ENCODE measurements around the gene CBL. TPM values are rescaled to one million over a fixed set of nuclear protein-coding genes. Genes with fewer than 3 reads are reported as not detected.

The CBL gene
- total RNA-seq, 1 donor, result 9.0 TPM

DNA sequence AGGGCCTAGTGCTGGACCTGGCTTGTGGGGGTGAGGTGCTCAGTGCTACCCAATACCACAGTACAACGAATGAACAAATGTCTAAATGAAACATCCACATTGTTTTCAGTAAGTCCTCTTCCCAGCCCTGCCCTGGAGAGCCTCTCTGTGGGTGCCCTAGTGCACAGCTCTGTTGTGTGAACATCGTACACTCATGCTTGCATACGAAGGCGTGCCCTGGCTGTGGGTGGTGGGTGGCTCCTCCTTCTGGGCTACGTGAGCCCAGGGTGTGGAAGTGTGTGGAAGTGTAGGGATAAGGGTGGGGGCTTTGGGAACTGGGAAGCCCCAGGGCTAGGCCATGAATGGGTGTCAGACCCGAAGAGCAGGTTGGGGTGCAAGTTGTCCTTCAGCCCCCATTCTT lies 38.2 kb upstream of the CBL start:
- H3K27me3 ChIP-seq (ENCODE audit: insufficient read depth, low read length), result no peaks in the 10 kb centered on the region
- H3K4me3 ChIP-seq (ENCODE audit: insufficient read depth, low read length), result peak overlapping the region; percentile 89
- peaks cover 2% of the 10 kb centered on the region for H3K36me3 ChIP-seq (ENCODE audit: insufficient read depth, low read length)
- no peak overlapping the region for H3K4me2 ChIP-seq (ENCODE audit: insufficient read depth, low read length)
- H4K20me1 ChIP-seq (ENCODE audit: insufficient read depth, low read length), result no peaks in the 10 kb centered on the region
- peak; percentile 89 for DNase-seq (ENCODE audit: insufficient read length, low spot score, missing footprints)
- H3K4me1 ChIP-seq (ENCODE audit: insufficient read depth, low read length), result peaks cover 9% of the 10 kb centered on the region
- TF ChIP-seq, protein P1, sequence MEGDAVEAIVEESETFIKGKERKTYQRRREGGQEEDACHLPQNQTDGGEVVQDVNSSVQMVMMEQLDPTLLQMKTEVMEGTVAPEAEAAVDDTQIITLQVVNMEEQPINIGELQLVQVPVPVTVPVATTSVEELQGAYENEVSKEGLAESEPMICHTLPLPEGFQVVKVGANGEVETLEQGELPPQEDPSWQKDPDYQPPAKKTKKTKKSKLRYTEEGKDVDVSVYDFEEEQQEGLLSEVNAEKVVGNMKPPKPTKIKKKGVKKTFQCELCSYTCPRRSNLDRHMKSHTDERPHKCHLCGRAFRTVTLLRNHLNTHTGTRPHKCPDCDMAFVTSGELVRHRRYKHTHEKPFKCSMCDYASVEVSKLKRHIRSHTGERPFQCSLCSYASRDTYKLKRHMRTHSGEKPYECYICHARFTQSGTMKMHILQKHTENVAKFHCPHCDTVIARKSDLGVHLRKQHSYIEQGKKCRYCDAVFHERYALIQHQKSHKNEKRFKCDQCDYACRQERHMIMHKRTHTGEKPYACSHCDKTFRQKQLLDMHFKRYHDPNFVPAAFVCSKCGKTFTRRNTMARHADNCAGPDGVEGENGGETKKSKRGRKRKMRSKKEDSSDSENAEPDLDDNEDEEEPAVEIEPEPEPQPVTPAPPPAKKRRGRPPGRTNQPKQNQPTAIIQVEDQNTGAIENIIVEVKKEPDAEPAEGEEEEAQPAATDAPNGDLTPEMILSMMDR (IDR thresholded peaks at IDR 0.05; ENCODE audit: extremely low read depth, low read depth, low read length), result no peak
- peak overlapping the region; percentile 79 for H3K27ac ChIP-seq (ENCODE audit: low read depth, low read length)
- peak overlapping the region; percentile 47 for H2AFZ ChIP-seq (ENCODE audit: low read length)
- H3K79me2 ChIP-seq (ENCODE audit: insufficient read depth, low read length), result peaks cover 3% of the 10 kb centered on the region
- H3K9me3 ChIP-seq (ENCODE audit: low read depth, low read length), result no peaks in the 10 kb centered on the region

DNA sequence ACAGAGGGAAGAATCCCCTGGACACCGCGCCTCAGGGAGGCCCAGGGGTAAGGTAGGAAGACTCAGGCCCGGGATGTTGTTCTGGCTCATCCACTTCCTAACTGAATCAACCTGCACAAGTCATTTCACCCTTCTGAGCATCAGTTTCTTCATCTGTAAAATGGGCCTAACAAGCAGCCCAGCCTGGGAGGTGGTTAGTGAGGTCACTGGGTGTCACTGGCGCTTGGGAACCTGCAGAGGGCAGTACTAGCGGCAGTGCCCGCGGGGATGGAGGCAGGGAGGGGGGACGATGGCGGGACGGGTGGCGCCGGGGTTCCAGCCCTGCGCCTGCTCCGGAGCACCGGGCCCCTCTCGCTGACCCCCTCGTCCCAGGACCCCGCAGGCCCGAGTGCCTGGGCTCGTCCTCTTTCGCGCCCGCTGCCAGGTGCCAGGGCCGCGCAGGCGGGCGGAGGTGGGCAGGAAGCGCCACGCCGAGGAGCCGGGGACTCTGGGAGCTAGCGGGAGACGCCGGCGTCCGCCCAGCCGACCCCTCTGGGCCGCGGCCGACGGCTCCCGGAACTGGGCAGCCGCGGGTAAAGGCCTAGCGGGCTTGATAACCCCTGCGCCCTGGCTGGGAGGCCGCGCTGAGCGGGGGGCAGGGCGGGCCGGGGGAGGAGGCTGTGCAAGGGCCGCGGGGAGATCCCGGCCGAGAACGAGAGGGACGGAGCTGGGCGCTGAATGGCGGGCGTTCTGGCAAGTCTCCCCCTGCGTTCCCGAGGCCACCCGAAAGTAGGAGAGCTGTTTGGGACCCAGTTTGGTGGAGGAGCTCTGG lies 37.5 kb upstream of the CBL start, which contains the start of gene NLRX1:
TSS of gene NLRX1 (plus strand) at position 255 of the 811 bp plus-strand sequence. CDS start 2,679 bp downstream, outside the sequence.
- DNase-seq (ENCODE audit: insufficient read length, low spot score, missing footprints), result peak; percentile 99
- Histone ChIP-seq H3K4me2 (ENCODE audit: insufficient read depth, low read length) (peak within 1 kb of the TSS; percentile 94), H3K27ac (ENCODE audit: low read depth, low read length) (peak within 1 kb of the TSS; percentile 79), H3K9me3 (ENCODE audit: low read depth, low read length) (no peaks in the 10 kb centered on the region), H3K4me1 (ENCODE audit: insufficient read depth, low read length) (peaks cover 9% of the 10 kb centered on the region), H3K4me3 (ENCODE audit: insufficient read depth, low read length) (peak within 1 kb of the TSS; percentile 89), H2AFZ (ENCODE audit: low read length) (peak within 1 kb of the TSS; percentile 98), H4K20me1 (ENCODE audit: insufficient read depth, low read length) (no peaks in the 10 kb centered on the region), H3K79me2 (ENCODE audit: insufficient read depth, low read length) (peaks cover 3% of the 10 kb centered on the region), H3K27me3 (ENCODE audit: insufficient read depth, low read length) (no peaks in the 10 kb centered on the region), H3K36me3 (ENCODE audit: insufficient read depth, low read length) (peaks cover 2% of the 10 kb centered on the region)
- TF ChIP-seq, protein P1 (IDR thresholded peaks at IDR 0.05; ENCODE audit: extremely low read depth, low read depth, low read length), result peak; percentile 84

DNA sequence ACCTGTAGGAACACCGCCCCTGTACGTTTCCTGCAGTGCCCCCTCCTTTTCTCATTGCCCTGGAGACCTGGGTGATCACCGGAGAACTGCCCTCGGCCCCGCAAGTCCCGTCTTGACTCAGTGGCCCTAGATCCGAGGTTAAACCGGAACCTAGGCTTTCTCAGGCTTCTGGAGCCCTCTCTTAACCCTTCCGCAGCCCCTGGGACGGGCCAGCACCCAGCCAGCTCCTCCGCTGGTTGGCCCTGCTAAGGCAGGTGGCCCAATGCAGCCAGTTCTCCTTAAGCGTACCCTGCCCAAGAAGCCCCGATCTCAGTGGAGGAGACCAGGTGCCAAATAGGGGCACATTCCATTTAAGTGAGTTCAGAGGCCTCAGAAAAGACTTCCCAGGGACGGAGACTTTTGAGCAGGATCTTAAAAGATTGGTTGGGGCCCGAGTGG lies 36.8 kb upstream of the CBL start:
- Histone ChIP-seq H3K27me3 (ENCODE audit: insufficient read depth, low read length) (no peaks in the 10 kb centered on the region), H4K20me1 (ENCODE audit: insufficient read depth, low read length) (no peaks in the 10 kb centered on the region), H3K9me3 (ENCODE audit: low read depth, low read length) (no peaks in the 10 kb centered on the region), H3K4me1 (ENCODE audit: insufficient read depth, low read length) (peaks cover 9% of the 10 kb centered on the region), H2AFZ (ENCODE audit: low read length) (peak overlapping the region; percentile 98), H3K4me3 (ENCODE audit: insufficient read depth, low read length) (peak overlapping the region; percentile 89), H3K27ac (ENCODE audit: low read depth, low read length) (peak overlapping the region; percentile 79), H3K36me3 (ENCODE audit: insufficient read depth, low read length) (peaks cover 3% of the 10 kb centered on the region), H3K4me2 (ENCODE audit: insufficient read depth, low read length) (peak overlapping the region; percentile 94), H3K79me2 (ENCODE audit: insufficient read depth, low read length) (peaks cover 3% of the 10 kb centered on the region)
- DNase-seq (ENCODE audit: insufficient read length, low spot score, missing footprints), result peak; percentile 94
- TF ChIP-seq, protein P1 (IDR thresholded peaks at IDR 0.05; ENCODE audit: extremely low read depth, low read depth, low read length), result no peak

DNA sequence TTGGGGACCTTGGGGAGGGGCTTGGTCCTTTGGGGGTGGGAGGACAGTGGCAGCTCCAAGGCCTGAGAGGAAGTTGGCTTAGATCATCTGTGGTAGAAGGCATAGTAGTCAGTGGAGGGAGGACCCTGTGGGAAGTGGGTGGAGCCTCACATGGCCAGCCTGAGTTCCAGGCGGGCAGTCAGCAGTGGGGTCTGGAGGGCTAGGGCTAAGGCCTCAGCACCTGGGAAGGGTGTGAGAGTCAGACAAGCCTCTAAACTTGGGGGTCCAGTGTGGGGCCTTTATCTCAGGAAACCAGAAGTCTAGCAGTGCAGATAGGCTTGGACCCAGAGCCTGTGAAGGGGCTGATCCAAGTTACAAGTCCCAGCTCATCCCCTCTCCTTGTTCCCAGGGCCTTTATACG lies 33.6 kb upstream of the CBL start:
- peaks cover 5% of the 10 kb centered on the region for H3K4me1 ChIP-seq (ENCODE audit: insufficient read depth, low read length)
- no peaks in the 10 kb centered on the region for H3K27me3 ChIP-seq (ENCODE audit: insufficient read depth, low read length)
- peaks cover 4% of the 10 kb centered on the region for H4K20me1 ChIP-seq (ENCODE audit: insufficient read depth, low read length)
- H3K36me3 ChIP-seq (ENCODE audit: insufficient read depth, low read length), result peaks cover 15% of the 10 kb centered on the region
- peaks cover 3% of the 10 kb centered on the region for H3K79me2 ChIP-seq (ENCODE audit: insufficient read depth, low read length)
- DNase-seq (ENCODE audit: insufficient read length, low spot score, missing footprints), result peak; percentile 88
- TF ChIP-seq, protein P1 (IDR thresholded peaks at IDR 0.05; ENCODE audit: extremely low read depth, low read depth, low read length), result no peak
- no peaks in the 10 kb centered on the region for H3K9me3 ChIP-seq (ENCODE audit: low read depth, low read length)
- H3K4me3 ChIP-seq (ENCODE audit: insufficient read depth, low read length), result no peak overlapping the region
- H2AFZ ChIP-seq (ENCODE audit: low read length), result no peak overlapping the region
- H3K27ac ChIP-seq (ENCODE audit: low read depth, low read length), result no peak overlapping the region
- H3K4me2 ChIP-seq (ENCODE audit: insufficient read depth, low read length), result no peak overlapping the region

Data from osteoblast (primary cell).